GM21526 (cell line): Measurements from ENCODE around the gene MRPS9.

Experiments
- ATAC-seq: cut with Tn5 transposase; IDR thresholded peaks from one replicate; pipeline ENCODE4 v1.9.1; 2021; ENCODE audit warnings: moderate library complexity; ENCODE audit not compliant: unreplicated experiment, low FRiP score

MRPS9 gene

GRCh38 chr2:105076121-105076520 lies 38.3 kb downstream of the MRPS9 start:
- ATAC-seq, result no peak

DNA sequence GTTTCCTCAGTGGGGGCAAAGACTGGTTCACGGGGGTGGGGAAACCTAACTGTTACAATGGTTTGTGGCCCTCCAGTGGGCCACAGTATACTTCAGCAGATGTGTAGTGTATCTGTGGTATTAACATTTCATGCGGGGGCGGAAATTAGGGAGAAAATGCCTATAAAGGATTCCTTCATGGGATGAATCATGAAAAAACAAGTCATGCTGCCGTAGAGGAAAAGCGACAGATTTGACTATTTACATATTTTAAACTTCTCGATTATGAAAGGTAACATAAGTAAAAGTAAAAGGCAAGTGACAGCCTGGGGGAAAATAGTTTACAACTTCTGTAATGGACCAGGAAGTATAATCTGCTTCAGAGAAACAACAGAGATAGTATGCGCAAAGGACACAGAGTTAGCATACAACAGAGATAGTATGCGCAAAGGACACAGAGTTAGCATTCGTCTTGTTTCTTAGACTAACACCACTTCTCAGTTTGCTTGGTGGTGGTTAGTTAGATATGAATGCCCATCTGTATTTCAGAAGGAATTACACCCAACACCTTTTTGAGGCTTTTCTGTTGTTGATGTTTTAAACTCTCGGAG lies 41.1 kb downstream of the MRPS9 start:
- no peak for ATAC-seq

DNA sequence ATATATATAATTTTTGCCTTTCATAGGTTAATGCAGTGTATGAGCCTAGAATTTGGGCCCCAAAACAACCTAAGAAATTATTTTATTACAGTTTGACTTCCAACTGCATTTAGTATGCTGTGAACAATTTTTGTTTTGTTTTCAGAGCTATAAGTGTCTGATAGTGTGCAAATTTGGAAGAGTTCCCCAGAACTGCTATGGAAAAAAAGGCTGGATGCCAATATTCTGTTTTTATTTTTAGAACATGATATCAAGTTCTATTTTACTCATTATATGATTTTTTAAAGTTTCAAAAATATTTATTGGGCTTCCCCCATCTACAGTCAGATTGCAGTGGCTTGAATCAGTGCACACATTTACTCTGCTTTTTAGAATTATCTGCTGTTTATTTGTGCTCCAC lies 42.6 kb downstream of the MRPS9 start:
- ATAC-seq, result no peak

DNA sequence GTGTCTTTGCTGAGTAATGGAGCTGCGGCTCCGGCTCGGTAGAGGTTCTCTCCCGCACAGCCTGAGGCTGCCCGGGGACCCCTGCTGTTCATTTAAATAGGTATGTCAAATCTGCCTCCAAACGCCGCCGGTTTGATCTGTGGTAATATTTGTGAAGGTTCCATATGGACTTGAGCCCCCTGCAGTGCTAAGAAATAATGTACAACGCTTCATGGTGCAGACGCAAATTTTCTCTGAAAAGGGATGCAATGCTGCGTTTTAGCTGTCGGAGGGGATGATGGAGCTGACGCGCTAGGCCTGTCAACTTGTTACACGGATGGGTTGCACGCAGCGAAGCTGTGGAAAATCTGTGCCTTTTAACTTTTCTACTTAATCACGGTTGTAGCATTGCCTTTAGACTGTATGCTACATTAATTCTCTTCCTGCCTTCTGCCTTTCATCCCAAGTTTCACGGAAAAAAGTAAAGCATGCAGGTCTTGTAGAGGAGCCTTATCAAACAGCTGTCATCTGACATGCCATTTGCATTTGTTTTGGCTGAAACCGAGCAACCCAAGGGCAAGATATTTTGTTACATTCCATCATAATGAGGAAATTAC lies 43.2 kb downstream of the MRPS9 start:
- no peak for ATAC-seq

- ATAC-seq, result no peak
Observed at GRCh38 chr2:105082107-105082506, 44.2 kb downstream of the MRPS9 start.

GRCh38 chr2:105085525-105085924 lies 47.7 kb downstream of the MRPS9 start:
- no peak for ATAC-seq

DNA sequence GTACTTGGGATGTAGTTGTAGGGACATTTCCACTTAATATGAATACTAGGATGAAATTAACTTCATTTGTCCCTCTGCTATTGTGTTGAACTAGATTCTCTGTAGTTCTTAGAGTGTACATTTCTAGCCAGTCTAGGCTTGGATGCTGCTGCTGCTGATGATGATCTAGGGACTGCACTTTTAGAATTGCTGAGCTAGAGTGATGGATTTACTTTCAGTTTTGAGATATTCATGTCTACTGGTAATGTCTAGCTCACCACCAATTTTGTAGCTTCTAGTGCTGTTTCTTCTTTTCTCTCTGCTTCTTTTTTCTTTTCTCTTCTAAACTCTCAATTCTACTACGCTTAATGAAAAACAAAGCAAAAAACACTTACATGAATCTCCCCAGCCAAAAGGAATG lies 49.4 kb downstream of the MRPS9 start:
- no peak for ATAC-seq

GRCh38 chr2:105090091-105090490 lies 52.2 kb downstream of the MRPS9 start:
- ATAC-seq, result no peak

DNA sequence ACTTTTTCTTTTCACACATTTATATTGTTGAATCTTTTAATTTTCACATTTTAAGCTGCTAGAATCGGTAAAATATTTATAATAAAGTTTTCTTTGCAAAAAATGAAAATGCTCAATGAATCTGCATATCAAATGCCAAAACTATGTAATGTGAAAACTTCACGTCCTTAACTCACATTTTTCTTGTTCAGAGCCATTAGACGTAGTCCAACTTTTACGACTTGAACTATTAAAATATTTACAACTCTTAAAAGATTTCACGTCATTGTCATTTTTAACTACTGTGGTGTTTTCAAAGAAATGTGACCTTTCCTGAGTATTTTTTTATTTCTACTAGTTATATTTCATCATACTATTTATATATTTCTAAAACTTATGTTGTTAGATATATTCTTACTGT lies 54.9 kb downstream of the MRPS9 start:
- no peak for ATAC-seq

GRCh38 chr2:105099153-105099552 lies 61.3 kb downstream of the MRPS9 start:
- ATAC-seq, result no peak

- ATAC-seq, result peak; percentile 88
Observed at GRCh38 chr2:105100046-105100840, 62.4 kb downstream of the MRPS9 start.

GRCh38 chr2:105102001-105102400 lies 64.1 kb downstream of the MRPS9 start:
- ATAC-seq, result no peak

DNA sequence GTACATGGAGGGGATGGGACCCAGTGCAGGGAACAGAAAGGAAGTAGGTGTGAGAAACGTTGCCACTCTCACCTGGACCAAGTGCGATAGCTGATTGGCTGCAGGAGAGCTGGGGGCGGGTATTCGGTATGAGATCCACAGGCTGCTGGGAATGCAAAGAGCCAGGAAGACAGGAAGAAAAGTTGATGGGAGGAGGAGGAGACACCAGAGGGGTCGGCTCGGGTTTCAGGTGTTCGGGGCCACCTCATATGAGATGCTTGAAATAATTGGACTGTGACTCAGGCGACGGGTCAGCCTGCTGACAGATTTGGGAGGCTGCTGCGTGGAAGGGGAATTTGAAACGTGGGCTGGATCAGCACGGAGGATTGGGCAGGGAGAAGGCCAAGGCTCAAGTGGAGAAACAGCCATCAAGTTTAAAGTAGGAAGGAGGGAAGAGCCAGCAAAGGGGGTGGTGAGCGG lies 65.1 kb downstream of the MRPS9 start:
- no peak for ATAC-seq

GRCh38 chr2:105103481-105103880 lies 65.6 kb downstream of the MRPS9 start:
- ATAC-seq, result no peak

DNA sequence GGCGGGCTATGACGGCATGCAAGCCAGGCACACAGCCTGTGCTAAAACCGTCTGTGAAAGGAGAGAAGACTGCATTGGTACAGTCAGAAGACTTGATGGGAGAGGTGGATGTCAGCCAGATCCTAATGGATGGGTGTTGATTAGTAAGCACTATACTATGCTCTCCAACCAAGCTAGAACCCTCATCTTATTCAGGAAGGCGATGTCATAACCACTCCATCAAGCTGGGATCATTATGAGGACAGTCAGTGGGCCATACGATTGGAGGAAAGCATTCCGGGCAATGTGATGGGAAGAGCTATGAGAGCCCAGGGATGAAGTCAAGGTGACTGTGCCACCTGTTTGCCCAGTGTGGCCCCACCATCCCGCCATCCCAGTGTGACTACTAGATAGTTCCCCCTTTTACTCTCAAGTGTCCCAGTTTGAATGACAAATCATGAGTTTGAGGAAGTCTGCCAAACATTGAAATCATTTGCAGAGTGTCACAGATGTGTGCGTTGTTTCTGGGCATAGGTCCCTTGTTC lies 66.4 kb downstream of the MRPS9 start:
- no peak for ATAC-seq

DNA sequence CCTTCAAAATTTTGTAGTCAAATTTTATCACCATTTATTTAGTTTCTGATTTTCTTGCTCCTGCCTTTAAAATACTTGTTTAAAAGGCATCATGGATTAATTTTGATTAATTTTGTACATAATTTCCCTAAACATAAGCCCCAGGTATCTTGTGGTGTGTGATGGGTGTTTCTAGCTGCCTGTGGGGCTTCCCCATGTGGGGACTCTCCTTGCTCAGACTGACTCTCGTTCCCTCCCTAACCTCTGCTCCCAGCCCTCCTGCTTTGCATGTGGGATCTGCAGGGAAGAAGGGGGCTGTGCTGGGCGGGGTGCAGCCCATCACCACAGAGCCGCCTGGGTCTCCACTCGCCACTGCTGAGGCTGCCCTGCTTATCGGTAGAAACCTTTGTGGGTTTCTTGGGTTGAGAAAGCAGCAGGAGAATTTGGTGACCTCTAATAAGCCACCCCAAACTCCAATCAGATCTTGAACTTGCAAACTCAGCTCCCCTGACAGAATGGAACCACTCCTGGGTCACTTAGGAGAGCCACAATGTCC lies 72.5 kb downstream of the MRPS9 start:
- no peak for ATAC-seq

DNA sequence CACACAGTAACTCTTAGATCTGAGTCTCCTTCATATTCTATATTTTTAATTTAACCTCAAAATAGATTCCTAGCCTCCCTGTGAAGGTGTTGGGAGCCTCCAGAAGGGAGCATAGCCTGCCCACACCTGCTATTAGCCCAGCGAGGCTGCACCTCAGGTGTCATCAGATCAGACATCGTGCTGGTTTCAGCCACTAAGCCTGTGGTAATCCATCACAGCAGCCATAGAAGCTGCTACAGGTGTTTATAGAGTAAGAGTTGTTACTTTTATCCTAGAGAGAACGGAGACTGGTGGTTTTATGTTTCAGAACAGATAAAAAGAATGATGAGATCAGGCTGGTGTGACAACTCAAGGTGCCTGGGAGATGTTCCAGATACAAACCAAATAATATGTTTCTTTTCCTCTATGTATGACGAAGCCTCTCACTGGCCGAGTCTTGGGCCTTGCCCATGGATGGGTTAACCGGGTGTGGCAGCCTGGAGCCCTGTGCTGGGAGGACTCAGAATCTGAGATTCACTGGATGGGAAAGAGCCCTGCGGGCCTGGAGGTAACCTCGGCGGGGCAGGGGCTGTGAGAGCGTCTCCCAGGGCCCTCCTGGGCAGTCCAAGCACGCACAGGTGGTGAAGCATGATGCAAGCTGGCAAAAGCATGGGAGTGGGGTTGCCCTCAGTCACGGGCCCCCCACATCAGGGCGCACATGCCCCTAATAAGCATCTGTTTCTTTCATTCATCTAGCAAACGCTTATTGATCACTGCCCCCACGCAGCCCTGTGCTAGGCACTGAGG lies 73.7 kb downstream of the MRPS9 start:
- ATAC-seq, result no peak

DNA sequence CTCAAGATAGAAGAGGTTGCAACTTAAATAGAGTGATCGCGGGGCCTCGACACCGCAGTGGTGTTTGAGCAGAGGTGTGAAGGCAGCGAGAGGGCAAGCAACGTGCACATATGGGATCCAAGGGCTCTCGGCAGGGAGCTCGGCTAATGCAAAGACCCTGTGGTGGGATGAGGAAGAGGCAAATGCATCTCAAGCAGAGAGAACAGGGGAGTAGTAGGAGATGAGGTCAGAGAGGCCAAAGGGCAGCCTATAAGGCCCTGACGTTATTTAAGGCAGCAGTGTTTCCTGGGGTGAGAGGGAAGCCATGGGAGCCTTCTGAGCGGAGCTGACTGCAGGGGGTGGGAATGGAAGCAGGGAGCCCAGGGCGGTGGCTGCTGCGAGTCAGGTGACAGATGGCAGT lies 74.5 kb downstream of the MRPS9 start:
- no peak for ATAC-seq

DNA sequence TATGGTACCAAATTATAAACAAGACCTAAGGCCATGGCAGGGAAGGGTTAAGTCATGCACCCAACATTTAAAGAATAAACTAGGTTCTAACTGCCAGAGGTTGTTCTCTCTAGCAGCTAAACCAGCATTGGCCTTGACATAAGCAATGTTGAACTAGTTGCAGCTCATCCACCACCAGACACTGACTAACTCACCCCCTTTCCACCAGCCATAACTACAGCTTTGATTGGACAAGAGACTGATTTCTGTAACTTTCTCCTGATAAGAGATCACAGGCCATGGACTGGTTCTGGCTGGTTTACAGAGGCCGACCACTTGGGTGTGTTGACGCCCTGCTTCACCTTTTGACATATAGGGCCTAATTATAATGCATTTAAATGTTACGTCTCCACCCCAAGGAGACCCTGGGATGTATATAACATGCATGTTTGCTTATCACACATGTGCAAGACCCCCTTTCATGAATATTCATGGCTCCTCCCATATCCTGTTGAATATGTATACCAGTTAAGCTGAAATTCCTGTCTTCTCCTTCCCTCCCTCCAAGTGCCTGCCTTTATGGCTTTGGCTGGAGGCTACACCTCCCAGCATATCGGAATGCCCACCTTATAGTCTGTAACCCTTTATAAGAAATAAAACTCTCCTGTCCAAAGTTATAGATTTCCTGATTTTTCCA lies 75.9 kb downstream of the MRPS9 start:
- ATAC-seq, result no peak

- peak; percentile 59 for ATAC-seq
Observed at GRCh38 chr2:105114551-105114950, 76.7 kb downstream of the MRPS9 start.
